K562 (cell line): ENCODE results near the gene PPP1R9B. TPM values are rescaled to one million over a fixed set of nuclear protein-coding genes. Genes with fewer than 3 reads are reported as not detected.

ENCODE experiments used
- ATAC-seq: fragments of 200-7000 bp; cut with Tn5 transposase; 3 replicates; pipeline ENCODE4 v1.9.1; 2020; ENCODE audit warnings: moderate library complexity
- BruUV-seq: library from RNA; stranded (reverse); fragments of 400-500 nt; replicated peaks from 2 replicates; lab custom pipeline; 2021; lab: Mats Ljungman, UMichigan
- CTCF ChIA-PET: fragments of 300-600 bp; formaldehyde crosslinking; extraction: SDS; loops from one replicate; lab custom pipeline; 2021; ENCODE audit warnings: low intra/inter-chr PET ratio; lab: Yijun Ruan, JAX
- POLR2A ChIA-PET: fragments of 300-600, 350-650 bp; sonication (Branson Sonifier 250); formaldehyde crosslinking; extraction: SDS; loops from one replicate; lab custom pipeline; 2021; ENCODE audit warnings: antibody characterized with exemption, inconsistent platforms; lab: Yijun Ruan, JAX
- DNase-seq, 4 experiments: peaks; one replicate each; pipeline versions ENCODE4 v3.0.0 to v3.0.0-alpha.2; 2011 to 2018; ENCODE audit warnings: low spot score in 3 of 4, mixed read lengths in 3 of 4; ENCODE audit errors: extremely low read depth in 1 of 4
- FAIRE-seq: peaks from 2 replicates; lab custom pipeline; 2011; peaks lifted over from hg19 to GRCh38; lab: Jason Lieb, UNC
- H2AFZ ChIP-seq: 2 replicates; pipeline ENCODE4 v1.6.0; 2011; ENCODE audit warnings: low read depth, low read length, control low read depth, inconsistent platforms
- H3K27ac ChIP-seq: fragments of 200-600 bp; 3 replicates; pipeline ENCODE4 v1.8.0; 2011; ENCODE audit warnings: low read depth, mild to moderate bottlenecking, control low read depth, inconsistent platforms, low read length, moderate library complexity, mixed read lengths; ENCODE audit errors: extremely low read depth
- H3K27me3 ChIP-seq, 2 experiments: fragments of 300-600 bp in 1 of 2; 2 replicates in 1 of 2; 3 replicates in 1 of 2; pipeline versions ENCODE4 v1.6.0 to v1.8.0; 2011; ENCODE audit warnings: inconsistent platforms in 2 of 2, low read length in 2 of 2, mild to moderate bottlenecking in 1 of 2, mixed read lengths in 1 of 2, moderate library complexity in 1 of 2; ENCODE audit not compliant: control insufficient read depth in 2 of 2, insufficient read depth in 2 of 2
- H3K36me3 ChIP-seq: fragments of 300-600 bp; 3 replicates; pipeline ENCODE4 v1.8.0; 2011; ENCODE audit warnings: mild to moderate bottlenecking, low read length, inconsistent platforms; ENCODE audit not compliant: control insufficient read depth, insufficient read depth
- H3K4me1 ChIP-seq, 2 experiments: fragments of 200-600 bp in 1 of 2; replicated peaks in 1 of 2; 2 replicates in 1 of 2; 3 replicates in 1 of 2; pipeline versions ENCODE4 v1.5.1 to v1.8.0; 2011; ENCODE audit warnings: inconsistent platforms in 2 of 2, low read length in 2 of 2, mild to moderate bottlenecking in 1 of 2, mixed read lengths in 1 of 2, moderate library complexity in 1 of 2; ENCODE audit not compliant: control insufficient read depth in 2 of 2, insufficient read depth in 2 of 2
- H3K4me2 ChIP-seq: 2 replicates; pipeline ENCODE4 v1.6.1; 2011; ENCODE audit warnings: low read length, control low read depth, inconsistent platforms, mixed read lengths; ENCODE audit not compliant: insufficient read depth
- H3K4me3 ChIP-seq: fragments of 200-600 bp; sonication (generic), shearing (Covaris generic); 2 replicates; pipeline ENCODE4 v1.5.1; 2016; ENCODE audit warnings: control low read depth, inconsistent platforms
- H3K79me2 ChIP-seq: fragments of 200-600 bp; 3 replicates; pipeline ENCODE4 v1.8.0; 2011; ENCODE audit warnings: low read length, inconsistent platforms; ENCODE audit not compliant: control insufficient read depth, insufficient read depth
- H3K9ac ChIP-seq, 2 experiments: 2 replicates each; pipeline versions ENCODE4 v1.6.0 to v1.6.1; 2011; ENCODE audit warnings: low read depth in 2 of 2, low read length in 2 of 2, control low read depth in 1 of 2, inconsistent platforms in 1 of 2, mild to moderate bottlenecking in 1 of 2, mixed read lengths in 1 of 2; ENCODE audit not compliant: insufficient read depth in 1 of 2
- H3K9me1 ChIP-seq: one replicate; pipeline ENCODE4 v1.6.0; 2011; ENCODE audit warnings: inconsistent platforms, mild to moderate bottlenecking, low read length, moderate library complexity; ENCODE audit not compliant: control insufficient read depth, insufficient read depth
- H3K9me3 ChIP-seq: replicated peaks from 2 replicates; pipeline ENCODE4 v1.5.1; 2011; ENCODE audit warnings: low read depth, low read length, inconsistent platforms; ENCODE audit not compliant: control insufficient read depth, insufficient read depth
- H4K20me1 ChIP-seq: replicated peaks from 2 replicates; pipeline ENCODE4 v1.6.1; 2011; ENCODE audit warnings: low read length, inconsistent platforms, mixed read lengths; ENCODE audit not compliant: control insufficient read depth, insufficient read depth
- CUX1 ChIP-seq: fragments of 200-800 bp; sonication (Bioruptor generic); IDR thresholded peaks from 2 replicates; pipeline ENCODE4 v1.6.1; 2016; ENCODE audit warnings: missing genetic modification characterization, missing compliant biosample characterization
- EP300 ChIP-seq: IDR thresholded peaks from 2 replicates; pipeline ENCODE4 v1.6.1; 2012; ENCODE audit warnings: low read length, improper control_type of control experiment
- MCM2 ChIP-seq: fragments of 450-650 bp; IDR thresholded peaks from 2 replicates; pipeline ENCODE4 v1.6.1; 2017; ENCODE audit warnings: low read depth, mild to moderate bottlenecking
- MTA2 ChIP-seq: fragments of 450-650 bp; IDR thresholded peaks from 2 replicates; pipeline ENCODE4 v1.6.1; 2016; ENCODE audit warnings: low read depth
- NFATC3 ChIP-seq: fragments of 450-650 bp; IDR thresholded peaks from 2 replicates; pipeline ENCODE4 v1.6.1; 2017; ENCODE audit warnings: mild to moderate bottlenecking
- NRF1 ChIP-seq, 2 experiments: fragments of 450-650 bp; IDR thresholded peaks in 1 of 2; conservative IDR thresholded peaks in 1 of 2; 2 replicates each; pipeline ENCODE4 v1.6.1; 2014; ENCODE audit warnings: mild to moderate bottlenecking in 2 of 2
- SAFB ChIP-seq: fragments of 200-400 bp; formaldehyde crosslinking; IDR thresholded peaks from 2 replicates; pipeline ENCODE4 v1.6.1; 2017; ENCODE audit warnings: low read depth, low read length, borderline replicate concordance
- SMARCC2 ChIP-seq: fragments of 450-650 bp; IDR thresholded peaks from 2 replicates; pipeline ENCODE4 v1.6.1; 2017; ENCODE audit warnings: antibody characterized with exemption, moderate library complexity, mild to moderate bottlenecking, low read depth
- STAT5A ChIP-seq: IDR thresholded peaks from 2 replicates; pipeline ENCODE4 v1.6.1; 2012; ENCODE audit warnings: low read length, inconsistent platforms, borderline replicate concordance
- STAT6 ChIP-seq: sonication (generic); formaldehyde crosslinking; IDR thresholded peaks from 2 replicates; pipeline ENCODE4 v1.8.1; 2023; ENCODE audit warnings: mild to moderate bottlenecking, missing genetic modification reagents
- TAF9B ChIP-seq: fragments of 450-650 bp; IDR thresholded peaks from 2 replicates; pipeline ENCODE4 v1.6.1; 2018; ENCODE audit warnings: mild to moderate bottlenecking; ENCODE audit not compliant: partially characterized antibody
- YBX1 ChIP-seq: fragments of 450-650 bp; IDR thresholded peaks from 2 replicates; pipeline ENCODE4 v1.7.1; 2016; ENCODE audit warnings: mild to moderate bottlenecking
- ZNF253 ChIP-seq: fragments of 250-450 bp; sonication (Bioruptor Pico); conservative IDR thresholded peaks from 2 replicates; pipeline ENCODE4 v1.6.1; 2021; ENCODE audit warnings: mild to moderate bottlenecking
- ZNF41 ChIP-seq: fragments of 250-450 bp; sonication (Bioruptor Pico); conservative IDR thresholded peaks from 2 replicates; pipeline ENCODE4 v1.4.0; 2020; ENCODE audit warnings: mild to moderate bottlenecking
- ZNF668 ChIP-seq: fragments of 250-450 bp; sonication (Bioruptor Pico); IDR thresholded peaks from 2 replicates; pipeline ENCODE4 v1.8.0; 2022; ENCODE audit warnings: mild to moderate bottlenecking, inconsistent platforms
- ZNF699 ChIP-seq: fragments of 250-450 bp; sonication (Bioruptor Pico); IDR thresholded peaks from 2 replicates; pipeline ENCODE4 v1.8.0; 2021; ENCODE audit warnings: mild to moderate bottlenecking, moderate library complexity; ENCODE audit not compliant: insufficient replicate concordance
- WGBS: fragments of 100-300 bp; shearing (Covaris generic); methylation state at CpG from one replicate; pipeline ENCODE4 v1.1.6; 2016; ENCODE audit warnings: low coverage, mixed read lengths; ENCODE audit not compliant: insufficient coverage; ENCODE audit errors: missing lambda C conversion rate; 5-methylcytosine and 5-hydroxymethylcytosine counted together
- in situ Hi-C: fragments of 300-500 bp; cut with MboI; formaldehyde crosslinking; loops from 4 replicates; pipeline ENCODE4 v1.15.0; 2018; ENCODE audit warnings: inconsistent platforms, mixed read lengths
- intact Hi-C: fragments of 100-400 bp; cut with micrococcal nuclease; formaldehyde crosslinking; loops from 2 replicates; pipeline ENCODE4 v1.14.2; 2022
- polyA plus RNA-seq, 8 experiments: library from polyadenylated mRNA; depleted of rRNA in 4 of 8; stranded (reverse) in 5 of 8; unstranded in 3 of 8; fragments of >200 nt; fragmentation: Nextera tagmentation in 2 of 8; fragmentation: Illumina TruSeq in 1 of 8; extraction: Ambion mirVana in 2 of 8; extraction: Trizol in 1 of 8; gene quantifications; 2 replicates each; pipeline versions ENCODE4 v1.2.1 to v1.2.3, GENCODE V29; 2011 to 2014; ENCODE audit warnings: inconsistent platforms in 1 of 8, missing spikeins in 1 of 8
- total RNA-seq, 7 experiments: library from RNA; depleted of rRNA in 6 of 7; stranded (reverse); fragments of >200 nt in 6 of 7; fragmentation: Illumina TruSeq in 2 of 7; extraction: Trizol in 2 of 7; gene quantifications; 2 replicates each; pipeline versions ENCODE4 v1.2.1 to v1.2.3, GENCODE V29; 2011 to 2021; ENCODE audit warnings: low replicate concordance in 1 of 7

Gene PPP1R9B
- total and polyA plus RNA-seq, 9 of the 15 experiments (the other 6 are each of a cell fraction or from before 2014, with no cell fraction given): 0.10 to 63.5 (median 24.7) TPM

- FAIRE-seq (no peak), DNase-seq (no peak), ATAC-seq (no peak)
- POLR2A ChIA-PET: no interaction called here
- Histone ChIP-seq H3K9ac (no peak overlapping the region), H4K20me1 (peaks cover 7% of the 10 kb centered on the region; the same call in 1 of the 2 replicates), H3K79me2 (no peaks in the 10 kb centered on the region), H3K4me3 (no peak overlapping the region), H3K9me1 (no peaks in the 10 kb centered on the region), H3K4me1 (no peaks in the 10 kb centered on the region; a peak in 1 of 5 replicates), H2AFZ (no peak overlapping the region), H3K27me3 (peaks cover 47 to 93% of the 10 kb centered on the region in 2 experiments; a peak in 4 of 5 replicates), H3K4me2 (no peak overlapping the region), H3K9me3 (no peaks in the 10 kb centered on the region), H3K27ac (no peak overlapping the region), H3K36me3 (no peaks in the 10 kb centered on the region)
- no TSS peak for BruUV-seq
- in situ Hi-C loops: no loop called here
- no peak for TF ChIP-seq YBX1
- no peak for TF ChIP-seq ZNF41 (CRISPR knock-in tag)
- no peak for TF ChIP-seq STAT5A
- TF ChIP-seq TAF9B: no peak
- no peak for TF ChIP-seq SMARCC2
- no peak for TF ChIP-seq ZNF253 (CRISPR knock-in tag)
- TF ChIP-seq NRF1 (conservative IDR thresholded peaks at IDR 0.05 in 1 of 2, IDR thresholded peaks at IDR 0.05 in 1 of 2): no peak
- no peak for TF ChIP-seq ZNF668 (CRISPR knock-in tag)
- no peak for TF ChIP-seq SAFB
- no peak for TF ChIP-seq CUX1 (CRISPR knock-in tag)
- no peak for TF ChIP-seq EP300
- TF ChIP-seq STAT6 (CRISPR knock-in tag): no peak
- TF ChIP-seq MCM2: no peak
- no peak for TF ChIP-seq NFATC3
- no peak for TF ChIP-seq MTA2
- no peak for TF ChIP-seq ZNF699
- intact Hi-C loops: no loop called here
- WGBS: 4% methylated on average over 3 of the region's 4 CpGs
- CTCF ChIA-PET: no interaction called here
These were observed 41.7 kb upstream of the PPP1R9B start for GRCh38 chr17:50192144-50192617.
